ENCODE measurements around the gene MSTN.
A peak's percentile ranks its signal among the peaks of the same experiment; 100 is the strongest.

MSTN gene

DNA sequence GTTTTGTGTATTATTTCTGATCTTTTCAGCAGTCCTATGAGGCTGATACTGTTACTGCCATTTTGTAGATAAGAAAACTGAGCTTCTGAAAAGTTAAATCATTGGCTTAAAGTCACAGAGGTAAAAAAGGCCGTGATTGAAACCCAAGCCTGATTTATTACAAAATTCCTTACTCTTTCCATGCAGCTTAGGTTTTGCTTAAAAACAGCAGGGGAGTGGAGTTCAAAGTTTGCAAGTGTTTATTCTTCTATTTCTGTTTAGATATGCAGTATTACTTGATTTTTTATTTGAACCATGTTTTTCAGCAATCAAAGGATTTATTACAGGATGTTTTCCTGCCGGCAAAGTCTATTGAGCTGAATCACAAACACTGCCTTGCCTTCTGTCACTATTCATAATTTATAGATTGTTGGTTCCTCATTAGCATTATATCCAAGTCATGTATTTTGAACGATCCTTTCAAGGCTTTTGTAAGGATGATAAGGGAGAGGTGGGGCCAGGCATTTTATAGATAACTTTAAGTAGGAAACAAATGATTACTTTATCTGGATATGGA, 31.9 kb upstream of the MSTN start:
- TF ChIP-seq CTCF (IDR thresholded peaks at IDR 0.05; ENCODE audit: unreplicated experiment in 3 of 3): no peak
- H3K4me3 Mint-ChIP-seq: no peak overlapping the region
- H3K4me1 Mint-ChIP-seq: peaks cover 13% of the 10 kb centered on the region
- no peaks in the 10 kb centered on the region for H3K27me3 Mint-ChIP-seq (ENCODE audit: low read depth)
- peaks cover 5% of the 10 kb centered on the region for H3K36me3 Mint-ChIP-seq (ENCODE audit: low read depth)
- H3K27ac Mint-ChIP-seq: peak overlapping the region; percentile 7 to 44 (median 34)
- peaks cover 17% of the 10 kb centered on the region for H3K9me3 Mint-ChIP-seq

DNA sequence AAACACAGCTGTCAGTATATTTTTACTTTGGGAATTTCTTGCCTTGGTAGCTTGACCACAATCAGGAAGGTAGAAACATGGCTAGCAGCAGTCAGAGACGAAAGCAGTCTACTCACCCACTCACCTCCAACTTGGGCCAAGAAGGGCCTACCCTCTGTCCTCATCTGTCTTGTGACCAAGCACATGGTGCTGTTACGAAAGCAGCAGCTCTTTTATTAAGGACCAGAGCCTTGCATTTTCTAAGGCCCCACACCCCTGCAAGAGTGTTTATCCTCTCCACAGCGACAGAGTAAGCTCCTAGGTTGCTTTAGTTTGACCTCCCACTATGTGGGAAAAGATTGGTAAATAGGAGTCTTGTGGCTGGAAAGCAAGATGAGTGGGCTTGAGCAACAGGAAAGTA, 31.3 kb upstream of the MSTN start:
- no peak overlapping the region for H3K4me3 Mint-ChIP-seq
- peaks cover under 1% of the 10 kb centered on the region for H3K36me3 Mint-ChIP-seq (ENCODE audit: low read depth)
- H3K9me3 Mint-ChIP-seq: peaks cover 13% of the 10 kb centered on the region
- no peaks in the 10 kb centered on the region for H3K27me3 Mint-ChIP-seq (ENCODE audit: low read depth)
- peaks cover 13% of the 10 kb centered on the region for H3K4me1 Mint-ChIP-seq
- peak overlapping the region in 2 of 3 experiments; percentile 12 to 22 for H3K27ac Mint-ChIP-seq
- TF ChIP-seq CTCF (IDR thresholded peaks at IDR 0.05; ENCODE audit: unreplicated experiment in 3 of 3): no peak

DNA sequence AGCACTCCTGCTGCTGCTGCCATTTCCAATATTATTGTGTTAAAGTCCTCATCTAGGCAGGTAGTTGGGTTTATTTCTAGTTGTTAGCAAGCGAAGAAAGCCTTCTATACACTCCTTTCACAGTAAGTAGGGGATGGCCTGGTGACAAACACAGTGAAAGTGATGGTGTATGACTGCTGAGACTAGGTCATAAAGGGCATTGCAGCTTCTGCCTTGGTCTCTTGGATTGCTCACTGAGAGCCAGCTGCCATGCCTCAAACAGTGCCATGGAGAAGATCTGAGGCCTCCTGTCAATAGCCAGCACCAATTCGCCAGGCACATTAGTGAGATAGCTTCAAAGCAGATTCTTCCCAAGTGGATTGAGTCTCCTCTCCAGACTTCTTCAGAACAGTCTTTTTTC, 27.6 kb upstream of the MSTN start:
- Mint-ChIP-seq H3K27ac (no peak overlapping the region), H3K4me1 (peaks cover 13% of the 10 kb centered on the region), H3K36me3 (ENCODE audit: low read depth) (no peaks in the 10 kb centered on the region)

DNA sequence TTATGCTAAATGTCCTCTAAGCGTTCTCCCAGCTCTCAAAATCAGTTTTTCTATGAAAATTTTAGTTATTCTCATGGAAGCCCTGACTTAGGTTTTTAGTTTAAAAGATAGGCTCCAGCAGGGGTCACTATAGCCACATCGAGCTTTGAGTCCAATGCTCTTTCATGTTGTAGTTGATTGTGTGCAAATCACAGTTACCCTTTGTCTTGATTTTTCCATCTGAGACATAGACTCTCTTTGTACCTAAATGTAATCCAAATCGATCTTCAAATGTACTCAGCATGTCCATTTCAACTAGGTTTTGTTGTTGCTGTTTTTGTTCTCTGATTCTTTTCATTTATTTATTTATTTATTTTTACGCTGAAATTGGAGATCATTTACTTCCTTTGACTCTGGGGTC, 26.4 kb upstream of the MSTN start:
- Mint-ChIP-seq H3K27ac (no peak overlapping the region), H3K27me3 (ENCODE audit: low read depth) (no peaks in the 10 kb centered on the region), H3K4me3 (no peak overlapping the region), H3K9me3 (no peaks in the 10 kb centered on the region), H3K36me3 (ENCODE audit: low read depth) (no peaks in the 10 kb centered on the region), H3K4me1 (peaks cover 5% of the 10 kb centered on the region)
- TF ChIP-seq CTCF (IDR thresholded peaks at IDR 0.05; ENCODE audit: unreplicated experiment in 3 of 3): peak; percentile 66 to 80 (median 76)

More for the DNA sequence above, 27.6 kb upstream of the MSTN start:
- H3K4me3 Mint-ChIP-seq: no peak overlapping the region
- no peaks in the 10 kb centered on the region for H3K27me3 Mint-ChIP-seq (ENCODE audit: low read depth)
- no peak for TF ChIP-seq CTCF (IDR thresholded peaks at IDR 0.05; ENCODE audit: unreplicated experiment in 3 of 3)
- H3K9me3 Mint-ChIP-seq: no peaks in the 10 kb centered on the region

DNA sequence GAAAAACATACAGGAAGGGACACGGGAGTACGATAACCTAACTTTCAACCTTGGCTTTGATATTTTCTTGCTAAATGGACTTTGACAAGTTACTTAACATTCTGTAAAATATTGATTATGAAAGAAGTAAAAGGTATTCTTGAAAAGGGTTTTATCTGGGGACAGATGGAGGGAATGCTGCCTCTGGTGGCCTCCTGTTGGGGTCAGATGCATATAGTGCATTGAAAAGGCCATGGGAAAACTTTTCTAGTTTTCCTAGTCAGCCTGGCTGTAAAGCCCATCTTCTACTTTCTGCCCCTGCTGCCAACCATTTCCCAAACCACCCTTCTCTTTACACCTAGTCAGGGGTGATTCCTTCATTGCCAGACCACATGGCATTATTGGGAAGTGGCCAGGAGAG, 22.2 kb upstream of the MSTN start:
- Mint-ChIP-seq H3K27ac (no peak overlapping the region), H3K9me3 (no peaks in the 10 kb centered on the region), H3K4me3 (no peak overlapping the region), H3K27me3 (ENCODE audit: low read depth) (no peaks in the 10 kb centered on the region), H3K36me3 (ENCODE audit: low read depth) (no peaks in the 10 kb centered on the region), H3K4me1 (no peaks in the 10 kb centered on the region)
- no peak for TF ChIP-seq CTCF (IDR thresholded peaks at IDR 0.05; ENCODE audit: unreplicated experiment in 3 of 3)

GRCh38 chr2:190082118-190082517, 19.6 kb upstream of the MSTN start:
- Mint-ChIP-seq H3K4me1 (no peaks in the 10 kb centered on the region), H3K27me3 (ENCODE audit: low read depth) (no peaks in the 10 kb centered on the region), H3K9me3 (peaks cover 5% of the 10 kb centered on the region), H3K4me3 (no peak overlapping the region), H3K27ac (no peak overlapping the region), H3K36me3 (ENCODE audit: low read depth) (no peaks in the 10 kb centered on the region)
- TF ChIP-seq CTCF (IDR thresholded peaks at IDR 0.05; ENCODE audit: unreplicated experiment in 3 of 3): no peak
